GM21447 (cell line): ENCODE data around the gene APLF.
"Not testable (repeated sequence)": the region's sequence is repeated elsewhere in the genome, so short reads cannot be mapped to it uniquely, and the experiment has no call there.

Experiments
- ATAC-seq: cut with Tn5 transposase; IDR thresholded peaks from one replicate; pipeline ENCODE4 v1.9.1; 2021; ENCODE audit not compliant: unreplicated experiment

APLF gene

GRCh38 chr2:68527343-68528081, 60.1 kb downstream of the APLF start:
- not testable (repeated sequence) for ATAC-seq

- not testable (repeated sequence) for ATAC-seq
Observed at GRCh38 chr2:68529156-68529555, 61.8 kb downstream of the APLF start.

- not testable (repeated sequence) for ATAC-seq
Observed at GRCh38 chr2:68529651-68530050, 62.3 kb downstream of the APLF start.

- no peak for ATAC-seq
Observed at GRCh38 chr2:68536000-68536399, 68.6 kb downstream of the APLF start.

- no peak for ATAC-seq
Observed at GRCh38 chr2:68537011-68537410, 69.6 kb downstream of the APLF start.

GRCh38 chr2:68537809-68538208, 70.4 kb downstream of the APLF start:
- ATAC-seq = no peak

- no peak for ATAC-seq
Observed at GRCh38 chr2:68544811-68545210, 77.4 kb downstream of the APLF start.

GRCh38 chr2:68548396-68548795, 81.0 kb downstream of the APLF start:
- no peak for ATAC-seq

GRCh38 chr2:68553098-68553497, 85.7 kb downstream of the APLF start:
- ATAC-seq = no peak

- ATAC-seq = not testable (repeated sequence)
Observed at GRCh38 chr2:68555425-68556206, 88.2 kb downstream of the APLF start.

GRCh38 chr2:68556381-68556780, 89.0 kb downstream of the APLF start:
- no peak for ATAC-seq

GRCh38 chr2:68558576-68558975, 91.2 kb downstream of the APLF start:
- no peak for ATAC-seq

- ATAC-seq = no peak
Observed at GRCh38 chr2:68559692-68560091, 92.3 kb downstream of the APLF start.

GRCh38 chr2:68560545-68560944, 93.2 kb downstream of the APLF start:
- ATAC-seq = no peak

GRCh38 chr2:68561372-68561771, 94.0 kb downstream of the APLF start:
- no peak for ATAC-seq

GRCh38 chr2:68562934-68563333, 95.5 kb downstream of the APLF start:
- ATAC-seq = no peak

- no peak for ATAC-seq
Observed at GRCh38 chr2:68564426-68564825, 97.0 kb downstream of the APLF start.

GRCh38 chr2:68565273-68565672, 97.9 kb downstream of the APLF start:
- ATAC-seq = no peak

GRCh38 chr2:68565858-68566257, 98.5 kb downstream of the APLF start:
- no peak for ATAC-seq

GRCh38 chr2:68566362-68566761, 99.0 kb downstream of the APLF start:
- ATAC-seq = no peak

GRCh38 chr2:68568116-68568515, 100.7 kb downstream of the APLF start:
- no peak for ATAC-seq

- ATAC-seq = no peak
Observed at GRCh38 chr2:68569604-68570003, 102.2 kb downstream of the APLF start.
